IPS-11a (cell line): ENCODE results near the gene KAT5.
"Not testable (repeated sequence)": the region's sequence is repeated elsewhere in the genome, so short reads cannot be mapped to it uniquely, and the experiment has no call there.

Experiments
- H3K4me3 ChIP-seq: one replicate; pipeline ENCODE4 v1.5.1; 2013; ENCODE audit warnings: low read depth, low read length, control low read depth

KAT5 gene

GRCh38 chr11:65743681-65744025, 31.6 kb downstream of the KAT5 start:
- H3K4me3 ChIP-seq, result no peak overlapping the region

DNA sequence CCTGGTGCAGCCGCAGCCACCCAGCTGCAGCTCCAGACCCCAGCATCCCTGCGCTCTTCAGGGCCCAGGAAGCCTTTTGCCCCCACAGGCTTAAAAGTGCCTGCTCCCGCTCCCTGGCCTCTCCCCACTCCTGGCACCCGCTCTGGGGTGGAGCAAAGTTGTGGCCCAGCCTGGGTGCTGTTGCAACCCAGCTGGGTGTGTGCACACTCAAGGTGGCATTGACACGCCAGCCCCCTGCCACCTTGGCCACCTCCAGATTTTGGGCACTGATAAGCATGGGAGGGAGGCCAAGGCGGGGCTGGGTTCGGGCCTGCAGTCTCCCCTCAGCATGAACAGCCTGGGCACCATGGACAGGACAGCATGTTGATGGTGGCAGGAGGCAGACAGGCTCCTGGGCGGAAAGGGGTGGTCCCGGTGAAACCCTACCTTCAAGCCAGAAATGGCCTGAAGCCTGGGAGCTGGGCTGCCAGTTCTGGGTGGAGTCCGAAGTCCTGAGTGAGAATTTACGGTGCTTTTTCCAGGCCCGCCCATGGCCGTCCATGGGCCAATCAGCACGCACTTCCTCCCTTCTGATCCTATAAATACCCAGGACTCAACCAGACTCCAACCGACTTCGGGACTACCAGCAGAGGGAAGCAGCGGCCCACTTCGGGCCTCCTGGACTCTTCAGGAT, 32.1 kb downstream of the KAT5 start:
- no peak overlapping the region for H3K4me3 ChIP-seq

DNA sequence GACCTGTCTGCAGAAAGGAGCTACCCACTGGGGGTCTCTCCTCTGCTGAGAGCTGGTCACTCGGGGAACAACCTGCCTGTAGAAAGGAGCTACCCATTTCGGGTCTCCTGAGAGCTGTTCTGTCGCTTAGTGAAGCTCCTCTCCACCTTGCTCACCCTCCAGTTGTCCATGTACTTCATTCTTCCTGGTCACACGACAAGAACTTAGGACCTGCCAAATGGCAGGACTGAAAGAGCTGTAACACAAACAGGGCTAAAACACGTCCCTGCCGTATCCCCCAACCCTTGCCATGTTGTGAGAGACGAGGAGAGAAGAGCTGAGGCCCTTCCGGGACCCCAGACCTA, 32.6 kb downstream of the KAT5 start:
- no peak overlapping the region for H3K4me3 ChIP-seq

DNA sequence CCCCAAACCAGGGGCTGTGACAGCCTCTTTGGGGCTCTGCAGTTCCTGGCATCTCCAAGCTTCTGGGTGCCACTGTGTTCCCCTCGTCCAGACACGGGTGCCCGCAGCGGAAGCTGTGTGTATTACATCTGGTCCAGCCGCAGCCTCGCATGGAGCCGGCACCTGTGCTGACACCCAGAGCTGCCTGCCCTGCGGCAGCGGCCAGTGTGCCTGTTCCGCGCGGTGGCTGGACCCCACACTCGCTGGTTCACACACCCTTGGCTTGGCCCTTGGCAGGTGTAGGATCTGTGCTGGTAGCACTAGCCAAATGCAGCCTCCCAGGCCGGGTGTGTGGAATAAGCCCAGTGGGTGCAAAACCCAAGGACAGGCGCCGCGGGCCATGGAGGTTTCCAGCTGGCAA, 33.0 kb downstream of the KAT5 start:
- H3K4me3 ChIP-seq, result no peak overlapping the region

- not testable (repeated sequence) for H3K4me3 ChIP-seq
These were observed 50.1 kb downstream of the KAT5 start for GRCh38 chr11:65762169-65762568.

DNA sequence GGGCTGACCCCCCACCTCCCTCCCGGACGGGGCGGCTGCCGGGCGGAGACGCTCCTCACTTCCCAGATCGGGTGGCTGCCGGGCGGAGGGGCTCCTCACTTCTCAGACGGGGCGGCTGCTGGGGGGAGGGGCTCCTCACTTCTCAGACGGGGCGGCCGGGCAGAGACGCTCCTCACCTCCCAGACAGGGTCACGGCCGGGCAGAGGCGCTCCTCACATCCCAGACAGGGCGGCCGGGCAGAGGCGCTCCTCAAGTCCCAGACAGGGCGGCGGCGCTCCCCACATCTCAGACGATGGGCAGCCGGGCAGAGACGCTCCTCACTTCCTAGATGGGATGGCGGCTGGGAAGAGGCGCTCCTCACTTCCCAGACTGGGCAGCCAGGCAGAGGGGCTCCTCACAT, 50.8 kb downstream of the KAT5 start:
- not testable (repeated sequence) for H3K4me3 ChIP-seq

GRCh38 chr11:65764434-65764833, 52.4 kb downstream of the KAT5 start:
- H3K4me3 ChIP-seq, result no peak overlapping the region

DNA sequence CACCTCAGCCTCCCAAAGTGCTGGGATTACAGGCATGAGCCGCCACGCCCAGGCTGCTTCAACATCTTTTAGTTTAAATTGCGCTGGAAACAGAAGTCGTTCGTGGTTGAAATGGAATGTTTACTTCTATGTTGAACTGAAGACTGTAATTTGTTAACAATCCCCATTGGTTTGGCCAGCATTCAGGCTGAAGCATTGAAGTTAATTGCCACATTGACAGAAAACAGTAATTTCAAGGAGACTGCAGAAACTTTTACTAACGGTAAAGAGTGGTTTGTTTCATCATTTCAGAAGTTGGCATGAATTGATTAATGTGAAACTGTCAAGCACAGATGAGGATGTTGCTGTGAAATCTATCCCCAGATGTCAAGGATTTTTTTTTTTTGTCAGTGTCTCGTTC, 54.5 kb downstream of the KAT5 start:
- H3K4me3 ChIP-seq, result no peak overlapping the region

DNA sequence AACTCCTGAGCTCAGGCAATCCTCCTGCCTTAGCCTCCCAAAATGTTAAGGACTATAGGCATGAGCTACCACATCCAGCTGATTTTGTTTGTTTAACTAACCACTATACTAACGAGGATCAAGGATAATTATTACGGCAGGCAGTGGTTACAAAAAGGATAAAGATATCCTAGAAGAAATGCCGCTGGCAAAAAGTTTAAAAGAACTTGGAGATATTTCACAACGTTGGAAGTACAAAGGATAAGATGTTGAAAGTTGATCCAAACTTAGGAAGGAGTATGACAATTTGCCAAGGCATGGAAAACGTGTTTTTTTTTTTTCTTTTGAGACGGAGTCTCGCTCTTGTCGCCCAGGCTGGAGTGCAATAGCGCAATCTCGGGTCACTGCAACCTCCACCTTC, 55.4 kb downstream of the KAT5 start:
- H3K4me3 ChIP-seq, result no peak overlapping the region

GRCh38 chr11:65767806-65768205, 55.8 kb downstream of the KAT5 start:
- not testable (repeated sequence) for H3K4me3 ChIP-seq
